Coronary artery (tissue), 2 donors: ENCODE data around the gene LYPD6.

ENCODE experiments used
- DNase-seq: peaks from one replicate; pipeline ENCODE4 v3.0.0-alpha.2; 2017; ENCODE audit warnings: low spot score
- H3K27ac ChIP-seq, 2 donors: fragments of 200-600 bp; sonication (generic); one replicate each; pipeline ENCODE4 v1.5.1; 2016 to 2019
- H3K4me3 ChIP-seq: fragments of 200-600 bp; sonication (generic); 2 replicates; pipeline ENCODE4 v1.5.1; 2016; ENCODE audit warnings: mild to moderate bottlenecking, moderate library complexity
- CTCF ChIP-seq: fragments of 200-600 bp; sonication (generic); IDR thresholded peaks from one replicate; pipeline ENCODE4 v1.5.1; 2019; ENCODE audit warnings: antibody characterized with exemption

Gene LYPD6

GRCh38 chr2:149344105-149344504, 13.7 kb downstream of the LYPD6 start:
- TF ChIP-seq CTCF: no peak
- no peak overlapping the region for H3K27ac ChIP-seq
- no peak for DNase-seq
- no peak overlapping the region for H3K4me3 ChIP-seq

- DNase-seq: no peak
- TF ChIP-seq CTCF: no peak
- no peak overlapping the region for H3K4me3 ChIP-seq
- no peak overlapping the region for H3K27ac ChIP-seq
Measured at GRCh38 chr2:149346272-149346671, 15.9 kb downstream of the LYPD6 start.

- no peak overlapping the region for H3K27ac ChIP-seq
- no peak for TF ChIP-seq CTCF
- H3K4me3 ChIP-seq: no peak overlapping the region
- no peak for DNase-seq
Measured at GRCh38 chr2:149348291-149348690, 17.9 kb downstream of the LYPD6 start.

GRCh38 chr2:149353421-149353820, 23.0 kb downstream of the LYPD6 start:
- no peak for DNase-seq
- Histone ChIP-seq H3K4me3 (no peak overlapping the region), H3K27ac (no peak overlapping the region)
- no peak for TF ChIP-seq CTCF

GRCh38 chr2:149355716-149356422, 25.5 kb downstream of the LYPD6 start:
- H3K27ac ChIP-seq: no peak overlapping the region
- DNase-seq: no peak
- no peak for TF ChIP-seq CTCF
- no peak overlapping the region for H3K4me3 ChIP-seq

- TF ChIP-seq CTCF: no peak
- H3K27ac ChIP-seq: no peak overlapping the region
Measured at GRCh38 chr2:149357058-149357457, 26.7 kb downstream of the LYPD6 start.

GRCh38 chr2:149360106-149360505, 29.7 kb downstream of the LYPD6 start:
- no peak for DNase-seq
- TF ChIP-seq CTCF: no peak
- H3K4me3 ChIP-seq: no peak overlapping the region
- H3K27ac ChIP-seq: no peak overlapping the region

More at GRCh38 chr2:149357058-149357457, 26.7 kb downstream of the LYPD6 start:
- H3K4me3 ChIP-seq: no peak overlapping the region
- no peak for DNase-seq
